ENCODE data around the gene TIMM10. TPM values are rescaled to one million over a fixed set of nuclear protein-coding genes. Genes with fewer than 3 reads are reported as not detected.

The TIMM10 gene
- polyA plus RNA-seq, 1 donor from 2014 or later, result 63.6 TPM

- Histone ChIP-seq H4K20me1 (ENCODE audit: insufficient read depth) (no peaks in the 10 kb centered on the region), H3K27ac (ENCODE audit: low read length) (no peak overlapping the region), H3K9me3 (ENCODE audit: low read length) (no peaks in the 10 kb centered on the region), H3K9ac (ENCODE audit: low read length) (no peak overlapping the region), H3K79me2 (replicated peaks; ENCODE audit: insufficient read depth, low read length) (no peaks in the 10 kb centered on the region), H3K36me3 (ENCODE audit: insufficient read depth, low read length) (no peaks in the 10 kb centered on the region), H2AFZ (ENCODE audit: low read depth, low read length) (no peak overlapping the region), H3K4me2 (ENCODE audit: low read length) (no peak overlapping the region), H3K4me3 (ENCODE audit: low read length) (no peak overlapping the region), H3F3A (ENCODE audit: insufficient read depth, low read length, poor library complexity, severe bottlenecking) (no peaks in the 10 kb centered on the region), H3K27me3 (ENCODE audit: insufficient read depth, low read depth, low read length) (no peaks in the 10 kb centered on the region), H3K9me2 (ENCODE audit: insufficient read depth, low read length) (no peaks in the 10 kb centered on the region)
- TF ChIP-seq MXI1 (conservative IDR thresholded peaks at IDR 0.05; ENCODE audit: poor library complexity, severe bottlenecking) (no peak), TAF1 (IDR thresholded peaks at IDR 0.05; ENCODE audit: low read depth) (no peak), SMC3 (conservative IDR thresholded peaks at IDR 0.05; ENCODE audit: poor library complexity) (no peak), CTCF (IDR thresholded peaks at IDR 0.05; ENCODE audit: poor library complexity, severe bottlenecking) (no peak), POLR2AphosphoS5 (IDR thresholded peaks at IDR 0.05) (no peak), RAD21 (conservative IDR thresholded peaks at IDR 0.05) (no peak), EZH2 (IDR thresholded peaks at IDR 0.05; ENCODE audit: borderline replicate concordance, insufficient read depth, low read length, poor library complexity, severe bottlenecking) (no peak), REST (IDR thresholded peaks at IDR 0.05; ENCODE audit: borderline replicate concordance) (no peak), EP300 (conservative IDR thresholded peaks at IDR 0.05; ENCODE audit: poor library complexity, severe bottlenecking) (no peak)
Measured at GRCh38 chr11:57551941-57552340, 21.4 kb upstream of the TIMM10 start.

- Histone ChIP-seq H4K20me1 (ENCODE audit: insufficient read depth) (no peaks in the 10 kb centered on the region), H3K27ac (ENCODE audit: low read length) (no peak overlapping the region), H3K4me3 (ENCODE audit: low read length) (no peak overlapping the region), H3K4me2 (ENCODE audit: low read length) (no peak overlapping the region), H3F3A (ENCODE audit: insufficient read depth, low read length, poor library complexity, severe bottlenecking) (no peaks in the 10 kb centered on the region), H3K9me2 (ENCODE audit: insufficient read depth, low read length) (no peaks in the 10 kb centered on the region), H3K9ac (ENCODE audit: low read length) (no peak overlapping the region), H3K9me3 (ENCODE audit: low read length) (no peaks in the 10 kb centered on the region), H2AFZ (ENCODE audit: low read depth, low read length) (no peak overlapping the region), H3K79me2 (replicated peaks; ENCODE audit: insufficient read depth, low read length) (no peaks in the 10 kb centered on the region), H3K36me3 (ENCODE audit: insufficient read depth, low read length) (no peaks in the 10 kb centered on the region), H3K27me3 (ENCODE audit: insufficient read depth, low read depth, low read length) (no peaks in the 10 kb centered on the region)
- TF ChIP-seq RAD21 (conservative IDR thresholded peaks at IDR 0.05), result no peak
- no peak for TF ChIP-seq REST (IDR thresholded peaks at IDR 0.05; ENCODE audit: borderline replicate concordance)
- TF ChIP-seq SMC3 (conservative IDR thresholded peaks at IDR 0.05; ENCODE audit: poor library complexity), result no peak
- TF ChIP-seq TAF1 (IDR thresholded peaks at IDR 0.05; ENCODE audit: low read depth), result no peak
- TF ChIP-seq EP300 (conservative IDR thresholded peaks at IDR 0.05; ENCODE audit: poor library complexity, severe bottlenecking), result no peak
- no peak for TF ChIP-seq MXI1 (conservative IDR thresholded peaks at IDR 0.05; ENCODE audit: poor library complexity, severe bottlenecking)
- TF ChIP-seq POLR2AphosphoS5 (IDR thresholded peaks at IDR 0.05), result no peak
- no peak for TF ChIP-seq CTCF (IDR thresholded peaks at IDR 0.05; ENCODE audit: poor library complexity, severe bottlenecking)
- TF ChIP-seq EZH2 (IDR thresholded peaks at IDR 0.05; ENCODE audit: borderline replicate concordance, insufficient read depth, low read length, poor library complexity, severe bottlenecking), result no peak
Measured at GRCh38 chr11:57549983-57550382, 19.4 kb upstream of the TIMM10 start.
